NOMO-1 treated with dmso at 0.1 percent for 144 hours (cell line): ENCODE measurements around the gene C16orf78.

Experiments
- DNase-seq: peaks from one replicate; lab custom pipeline; 2025; ENCODE audit not compliant: unreplicated experiment; lab: John Stamatoyannopoulos, UW

The C16orf78 gene

GRCh38 chr16:49428808-49429207, 55.2 kb downstream of the C16orf78 start:
- DNase-seq, result no peak

- no peak for DNase-seq
Measured at GRCh38 chr16:49431040-49431439, 57.4 kb downstream of the C16orf78 start.

- DNase-seq, result no peak
Measured at GRCh38 chr16:49431591-49432290, 58.1 kb downstream of the C16orf78 start.

GRCh38 chr16:49434733-49435132, 61.1 kb downstream of the C16orf78 start:
- DNase-seq, result no peak

GRCh38 chr16:49436181-49436580, 62.6 kb downstream of the C16orf78 start:
- DNase-seq, result no peak

- no peak for DNase-seq
Measured at GRCh38 chr16:49437344-49437743, 63.7 kb downstream of the C16orf78 start.

- DNase-seq, result no peak
Measured at GRCh38 chr16:49439050-49439449, 65.4 kb downstream of the C16orf78 start.

GRCh38 chr16:49439676-49440075, 66.1 kb downstream of the C16orf78 start:
- no peak for DNase-seq

GRCh38 chr16:49440156-49441065, 66.8 kb downstream of the C16orf78 start:
- DNase-seq, result no peak

GRCh38 chr16:49441366-49441780, 67.8 kb downstream of the C16orf78 start:
- DNase-seq, result peak; percentile 26

- DNase-seq, result no peak
Measured at GRCh38 chr16:49442805-49443204, 69.2 kb downstream of the C16orf78 start.

- DNase-seq, result no peak
Measured at GRCh38 chr16:49443576-49443975, 70.0 kb downstream of the C16orf78 start.

- DNase-seq, result no peak
Measured at GRCh38 chr16:49446805-49447204, 73.2 kb downstream of the C16orf78 start.
